ENCODE measurements around the gene LRCH3. TPM values are rescaled to one million over a fixed set of nuclear protein-coding genes. Genes with fewer than 3 reads are reported as not detected.

LRCH3 gene
- total and polyA plus RNA-seq, 2 of the 13 experiments (the other 11 are each of a cell fraction or from before 2014, with no cell fraction given) = 25.5 to 103 TPM

GRCh38 chr3:197795200-197795599, 4.1 kb downstream of the LRCH3 start (continued):
- TF ChIP-seq, protein P1, sequence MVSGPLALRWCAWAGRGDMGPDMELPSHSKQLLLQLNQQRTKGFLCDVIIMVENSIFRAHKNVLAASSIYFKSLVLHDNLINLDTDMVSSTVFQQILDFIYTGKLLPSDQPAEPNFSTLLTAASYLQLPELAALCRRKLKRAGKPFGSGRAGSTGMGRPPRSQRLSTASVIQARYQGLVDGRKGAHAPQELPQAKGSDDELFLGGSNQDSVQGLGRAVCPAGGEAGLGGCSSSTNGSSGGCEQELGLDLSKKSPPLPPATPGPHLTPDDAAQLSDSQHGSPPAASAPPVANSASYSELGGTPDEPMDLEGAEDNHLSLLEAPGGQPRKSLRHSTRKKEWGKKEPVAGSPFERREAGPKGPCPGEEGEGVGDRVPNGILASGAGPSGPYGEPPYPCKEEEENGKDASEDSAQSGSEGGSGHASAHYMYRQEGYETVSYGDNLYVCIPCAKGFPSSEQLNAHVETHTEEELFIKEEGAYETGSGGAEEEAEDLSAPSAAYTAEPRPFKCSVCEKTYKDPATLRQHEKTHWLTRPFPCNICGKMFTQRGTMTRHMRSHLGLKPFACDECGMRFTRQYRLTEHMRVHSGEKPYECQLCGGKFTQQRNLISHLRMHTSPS (CRISPR knock-in tag; IDR thresholded peaks at IDR 0.05; ENCODE audit: low read depth) = no peak
- TF ChIP-seq CHCHD3 (CRISPR knock-in tag; IDR thresholded peaks at IDR 0.05) (no peak), NR1H2 (CRISPR knock-in tag; IDR thresholded peaks at IDR 0.05; ENCODE audit: borderline replicate concordance, low read depth) (no peak), ZNF121 (CRISPR knock-in tag; IDR thresholded peaks at IDR 0.05) (no peak), KLF13 (CRISPR knock-in tag; IDR thresholded peaks at IDR 0.05) (no peak), MTA3 (CRISPR knock-in tag; IDR thresholded peaks at IDR 0.05) (no peak), CCDC6 (CRISPR knock-in tag; IDR thresholded peaks at IDR 0.05) (no peak), ZBTB7B (CRISPR knock-in tag; IDR thresholded peaks at IDR 0.05) (no peak), ZNF205 (CRISPR knock-in tag; IDR thresholded peaks at IDR 0.05) (no peak), FOXC1 (CRISPR knock-in tag; IDR thresholded peaks at IDR 0.05; ENCODE audit: borderline replicate concordance) (no peak), ONECUT2 (CRISPR knock-in tag; IDR thresholded peaks at IDR 0.05) (no peak), ZNF577 (CRISPR knock-in tag; IDR thresholded peaks at IDR 0.05; ENCODE audit: borderline replicate concordance, low read depth) (no peak), ZNF12 (CRISPR knock-in tag; IDR thresholded peaks at IDR 0.05) (peak; percentile 59; the same call in 1 of the 2 replicates), ZNF24 (IDR thresholded peaks at IDR 0.05) (no peak), YEATS2 (CRISPR knock-in tag; IDR thresholded peaks at IDR 0.05; ENCODE audit: borderline replicate concordance) (peak; percentile 32; the same call in 1 of the 2 replicates), IRF2 (CRISPR knock-in tag; IDR thresholded peaks at IDR 0.05) (peak; percentile 40; the same call in 1 of the 2 replicates), SATB2 (CRISPR knock-in tag; IDR thresholded peaks at IDR 0.05) (no peak), ZNF678 (CRISPR knock-in tag; IDR thresholded peaks at IDR 0.05) (no peak), ARID5B (CRISPR knock-in tag; IDR thresholded peaks at IDR 0.05) (peak; percentile 70)
- TF ChIP-seq, protein P2, sequence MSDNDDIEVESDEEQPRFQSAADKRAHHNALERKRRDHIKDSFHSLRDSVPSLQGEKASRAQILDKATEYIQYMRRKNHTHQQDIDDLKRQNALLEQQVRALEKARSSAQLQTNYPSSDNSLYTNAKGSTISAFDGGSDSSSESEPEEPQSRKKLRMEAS (IDR thresholded peaks at IDR 0.05) = no peak
- TF ChIP-seq, protein P3, sequence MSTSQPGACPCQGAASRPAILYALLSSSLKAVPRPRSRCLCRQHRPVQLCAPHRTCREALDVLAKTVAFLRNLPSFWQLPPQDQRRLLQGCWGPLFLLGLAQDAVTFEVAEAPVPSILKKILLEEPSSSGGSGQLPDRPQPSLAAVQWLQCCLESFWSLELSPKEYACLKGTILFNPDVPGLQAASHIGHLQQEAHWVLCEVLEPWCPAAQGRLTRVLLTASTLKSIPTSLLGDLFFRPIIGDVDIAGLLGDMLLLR (CRISPR knock-in tag; IDR thresholded peaks at IDR 0.05) = no peak
- TF ChIP-seq, protein P4, sequence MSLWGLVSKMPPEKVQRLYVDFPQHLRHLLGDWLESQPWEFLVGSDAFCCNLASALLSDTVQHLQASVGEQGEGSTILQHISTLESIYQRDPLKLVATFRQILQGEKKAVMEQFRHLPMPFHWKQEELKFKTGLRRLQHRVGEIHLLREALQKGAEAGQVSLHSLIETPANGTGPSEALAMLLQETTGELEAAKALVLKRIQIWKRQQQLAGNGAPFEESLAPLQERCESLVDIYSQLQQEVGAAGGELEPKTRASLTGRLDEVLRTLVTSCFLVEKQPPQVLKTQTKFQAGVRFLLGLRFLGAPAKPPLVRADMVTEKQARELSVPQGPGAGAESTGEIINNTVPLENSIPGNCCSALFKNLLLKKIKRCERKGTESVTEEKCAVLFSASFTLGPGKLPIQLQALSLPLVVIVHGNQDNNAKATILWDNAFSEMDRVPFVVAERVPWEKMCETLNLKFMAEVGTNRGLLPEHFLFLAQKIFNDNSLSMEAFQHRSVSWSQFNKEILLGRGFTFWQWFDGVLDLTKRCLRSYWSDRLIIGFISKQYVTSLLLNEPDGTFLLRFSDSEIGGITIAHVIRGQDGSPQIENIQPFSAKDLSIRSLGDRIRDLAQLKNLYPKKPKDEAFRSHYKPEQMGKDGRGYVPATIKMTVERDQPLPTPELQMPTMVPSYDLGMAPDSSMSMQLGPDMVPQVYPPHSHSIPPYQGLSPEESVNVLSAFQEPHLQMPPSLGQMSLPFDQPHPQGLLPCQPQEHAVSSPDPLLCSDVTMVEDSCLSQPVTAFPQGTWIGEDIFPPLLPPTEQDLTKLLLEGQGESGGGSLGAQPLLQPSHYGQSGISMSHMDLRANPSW (CRISPR knock-in tag; IDR thresholded peaks at IDR 0.05; ENCODE audit: borderline replicate concordance) = no peak
